ENCODE measurements around the gene NCCRP1.

DNA sequence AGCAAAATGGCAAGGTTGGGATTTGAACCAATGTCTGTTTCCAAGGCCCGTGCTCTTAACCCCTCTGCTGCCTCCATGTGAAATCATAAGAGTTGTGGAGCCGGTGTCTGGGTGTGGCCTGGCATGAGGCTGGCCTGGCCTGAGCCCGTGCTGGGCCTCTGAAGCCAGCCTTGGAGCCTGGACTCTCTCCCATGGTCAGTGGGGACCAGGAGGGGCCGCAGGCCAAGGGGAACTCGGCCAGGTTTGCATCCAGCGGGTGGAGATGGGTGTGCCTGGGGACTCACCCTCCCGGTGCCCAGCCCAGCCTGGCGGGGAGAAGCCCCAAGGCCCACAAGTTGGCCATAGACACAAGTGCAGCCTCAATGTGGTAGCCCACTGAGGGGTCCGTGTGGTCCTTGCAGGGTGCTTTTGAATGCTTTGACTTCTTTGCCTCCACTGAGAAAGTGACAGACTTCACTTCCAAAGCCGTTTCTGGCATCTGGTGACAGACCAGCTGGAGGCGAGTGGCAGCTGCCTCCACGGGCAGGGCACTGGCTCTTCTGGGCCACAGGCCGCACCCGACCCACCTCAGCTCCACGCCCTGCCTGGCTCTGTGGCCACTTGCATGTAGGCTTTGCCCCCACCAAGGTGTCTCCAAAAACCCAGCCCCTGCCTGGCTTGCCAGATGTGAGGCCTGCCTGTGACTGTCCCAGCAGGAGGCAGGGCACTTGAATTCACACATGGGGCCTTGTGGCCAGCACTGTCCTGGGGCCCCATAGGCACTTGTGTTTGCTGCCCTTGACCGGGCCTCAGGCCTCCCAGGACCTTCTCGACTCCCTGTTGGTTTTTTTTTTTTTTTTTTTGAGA lies 26.2 kb upstream of the NCCRP1 start:
- TF ChIP-seq, protein P1, sequence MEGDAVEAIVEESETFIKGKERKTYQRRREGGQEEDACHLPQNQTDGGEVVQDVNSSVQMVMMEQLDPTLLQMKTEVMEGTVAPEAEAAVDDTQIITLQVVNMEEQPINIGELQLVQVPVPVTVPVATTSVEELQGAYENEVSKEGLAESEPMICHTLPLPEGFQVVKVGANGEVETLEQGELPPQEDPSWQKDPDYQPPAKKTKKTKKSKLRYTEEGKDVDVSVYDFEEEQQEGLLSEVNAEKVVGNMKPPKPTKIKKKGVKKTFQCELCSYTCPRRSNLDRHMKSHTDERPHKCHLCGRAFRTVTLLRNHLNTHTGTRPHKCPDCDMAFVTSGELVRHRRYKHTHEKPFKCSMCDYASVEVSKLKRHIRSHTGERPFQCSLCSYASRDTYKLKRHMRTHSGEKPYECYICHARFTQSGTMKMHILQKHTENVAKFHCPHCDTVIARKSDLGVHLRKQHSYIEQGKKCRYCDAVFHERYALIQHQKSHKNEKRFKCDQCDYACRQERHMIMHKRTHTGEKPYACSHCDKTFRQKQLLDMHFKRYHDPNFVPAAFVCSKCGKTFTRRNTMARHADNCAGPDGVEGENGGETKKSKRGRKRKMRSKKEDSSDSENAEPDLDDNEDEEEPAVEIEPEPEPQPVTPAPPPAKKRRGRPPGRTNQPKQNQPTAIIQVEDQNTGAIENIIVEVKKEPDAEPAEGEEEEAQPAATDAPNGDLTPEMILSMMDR (IDR thresholded peaks at IDR 0.05): no peak
- TF ChIP-seq POLR2AphosphoS5 (IDR thresholded peaks at IDR 0.05): no peak
- no peak for TF ChIP-seq POLR2A (IDR thresholded peaks at IDR 0.05)
